Epithelial cell of prostate (primary cell): ENCODE data around the gene TMEM232.

Experiments
- DNase-seq: peaks from one replicate; pipeline ENCODE4 v3.0.0-alpha.2; 2011; ENCODE audit warnings: low read depth, low spot score
- H3K27ac ChIP-seq: fragments of 450-650 bp; 2 replicates; pipeline ENCODE4 v1.5.1; 2017; ENCODE audit warnings: mild to moderate bottlenecking

Gene TMEM232

DNA sequence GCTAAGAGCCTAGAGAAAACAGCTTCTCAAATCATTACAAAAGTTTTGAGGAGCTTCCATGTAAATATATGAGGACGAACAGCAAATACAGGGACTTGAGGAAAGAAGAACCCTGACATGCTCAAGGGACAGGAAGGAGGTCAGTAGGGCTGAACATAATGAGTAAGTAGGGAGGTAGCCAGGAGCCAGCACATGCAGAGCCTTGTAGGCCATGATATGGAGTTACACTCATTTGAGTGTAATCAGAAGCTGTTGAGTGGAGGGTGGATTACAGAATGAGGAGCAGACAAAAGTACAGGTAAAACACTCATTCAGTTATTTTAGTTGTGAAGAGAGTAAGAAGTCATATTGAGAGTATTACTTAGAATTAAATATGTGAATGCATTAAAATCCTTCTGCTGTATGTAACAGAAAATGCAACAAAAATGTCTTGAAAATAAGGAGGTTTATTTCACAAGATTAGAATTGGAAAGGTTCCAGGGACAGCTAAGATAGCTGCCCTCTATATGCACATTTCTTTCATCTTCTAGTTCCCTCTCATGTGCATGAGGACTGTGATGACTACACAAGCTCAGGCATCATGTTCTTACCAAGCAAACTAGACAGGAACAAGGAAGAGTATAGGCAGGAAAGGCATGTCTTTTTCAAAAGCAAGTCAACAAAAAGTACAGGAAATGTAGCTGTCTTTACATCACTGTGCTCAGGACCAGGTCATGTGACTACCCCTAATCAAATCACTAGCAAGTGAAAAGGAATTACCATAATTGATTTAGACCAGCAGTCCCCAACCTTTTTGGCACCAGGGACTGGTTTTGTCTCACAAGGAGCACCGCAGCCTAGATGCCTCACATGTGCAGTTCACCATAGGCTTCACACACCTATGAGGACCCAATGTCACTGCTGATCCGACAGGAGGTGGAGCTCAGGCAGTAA is 87.2 kb downstream of the TMEM232 start:
- DNase-seq = no peak

DNA sequence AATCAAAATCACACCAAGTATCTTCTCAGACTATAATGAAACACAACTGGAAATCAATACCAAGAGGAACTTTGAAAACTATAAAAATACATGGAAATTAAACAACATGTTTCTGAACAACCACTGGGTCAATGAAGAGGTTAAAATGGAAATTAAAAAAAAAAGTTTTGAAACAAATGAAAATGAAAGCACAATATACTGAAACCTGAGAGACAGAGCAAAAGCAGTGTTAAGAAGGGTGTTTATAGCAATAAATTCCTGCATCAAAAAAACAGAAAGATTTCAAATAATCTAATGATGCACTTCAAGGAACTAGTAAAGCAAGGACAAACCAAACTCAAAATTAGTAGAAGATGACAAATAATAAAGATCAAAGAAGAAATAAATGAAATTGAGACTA is 92.0 kb downstream of the TMEM232 start:
- no peak for DNase-seq
- no peak overlapping the region for H3K27ac ChIP-seq

More for the DNA sequence above, 87.2 kb downstream of the TMEM232 start:
- H3K27ac ChIP-seq = no peak overlapping the region

DNA sequence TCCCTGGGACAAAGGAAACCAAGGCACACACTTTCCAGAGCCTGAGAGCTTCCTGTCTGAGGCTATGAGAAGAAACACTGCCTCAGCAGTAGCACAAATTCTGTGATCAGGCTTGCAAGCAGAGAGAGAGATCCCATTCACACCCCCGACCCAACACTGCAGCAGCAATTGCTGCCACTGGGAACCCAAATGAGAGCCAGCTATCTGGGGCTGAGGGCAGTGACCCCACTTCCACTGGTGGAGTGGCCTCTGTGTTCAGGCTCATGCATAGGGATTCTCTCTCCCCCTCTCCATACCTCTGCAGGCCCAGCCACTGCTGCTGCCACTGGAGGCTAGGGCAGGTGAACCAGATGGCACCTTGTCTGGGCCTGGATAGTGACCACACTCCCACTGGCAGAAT is 95.2 kb downstream of the TMEM232 start:
- DNase-seq = no peak
- no peak overlapping the region for H3K27ac ChIP-seq

DNA sequence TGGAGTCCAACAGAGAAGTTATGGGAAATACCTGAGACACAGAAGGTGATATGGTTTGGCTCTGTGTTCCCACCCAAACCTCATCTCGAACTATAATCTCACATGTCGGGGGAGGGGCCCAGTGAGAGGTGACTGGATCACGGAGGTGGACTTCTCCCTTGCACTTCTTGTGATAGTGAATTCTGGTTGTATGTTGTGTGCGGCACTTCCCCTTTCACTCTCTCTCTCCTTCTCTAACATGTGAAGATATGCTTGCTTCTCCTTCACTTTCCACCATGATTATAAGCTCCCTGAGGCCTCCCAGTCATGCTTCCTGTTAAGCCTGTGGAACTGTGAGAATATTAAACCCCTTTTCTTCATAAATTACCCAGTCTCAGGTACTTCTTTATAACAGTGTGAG is 96.1 kb downstream of the TMEM232 start:
- no peak for DNase-seq
- H3K27ac ChIP-seq = no peak overlapping the region

DNA sequence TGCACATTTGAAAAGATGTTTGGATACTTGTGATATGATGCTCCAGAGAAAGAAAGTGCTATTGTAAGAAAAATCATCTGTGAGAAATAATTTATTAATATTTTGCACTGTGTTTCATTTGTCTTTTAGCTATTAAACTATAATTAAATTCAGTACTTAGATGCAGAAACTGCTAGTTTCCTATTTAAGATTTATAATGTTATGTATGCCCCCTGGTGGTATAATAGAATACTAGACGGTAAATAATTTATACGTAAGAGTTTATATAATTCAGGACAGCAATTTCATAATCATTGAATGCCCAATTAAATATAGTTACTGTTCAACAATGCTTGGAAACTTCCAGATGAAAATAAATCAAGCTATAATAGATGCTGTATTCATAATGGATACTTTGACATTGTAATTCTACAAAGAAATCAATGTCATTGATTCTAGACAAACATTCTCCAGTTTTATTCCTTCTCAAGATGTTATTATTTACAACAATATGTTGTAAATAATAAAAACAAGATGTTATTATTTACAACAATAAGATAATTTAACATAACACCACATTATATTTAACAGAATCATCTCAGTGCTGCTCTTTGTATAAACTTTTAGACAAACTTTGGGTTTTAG is 101.0 kb downstream of the TMEM232 start:
- H3K27ac ChIP-seq = no peak overlapping the region
- no peak for DNase-seq

DNA sequence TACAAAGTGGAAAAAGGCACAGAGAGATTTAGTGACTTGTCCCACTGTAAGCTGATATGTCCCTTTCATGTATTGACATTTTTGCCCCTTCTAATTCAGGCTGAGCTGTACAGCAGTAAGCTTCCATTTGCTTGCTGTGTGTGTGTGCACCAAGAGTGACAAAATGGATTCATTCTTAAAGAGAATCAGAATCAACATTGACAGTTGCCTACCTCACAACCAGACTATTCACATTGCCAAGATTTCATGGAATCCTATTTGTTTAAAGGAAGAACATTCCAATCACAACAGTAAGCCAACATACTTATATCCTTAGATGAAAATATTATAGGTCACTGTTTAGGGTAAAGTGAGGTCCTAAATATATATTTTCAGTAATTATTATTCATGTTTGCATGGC is 102.6 kb downstream of the TMEM232 start:
- H3K27ac ChIP-seq = no peak overlapping the region
- no peak for DNase-seq

DNA sequence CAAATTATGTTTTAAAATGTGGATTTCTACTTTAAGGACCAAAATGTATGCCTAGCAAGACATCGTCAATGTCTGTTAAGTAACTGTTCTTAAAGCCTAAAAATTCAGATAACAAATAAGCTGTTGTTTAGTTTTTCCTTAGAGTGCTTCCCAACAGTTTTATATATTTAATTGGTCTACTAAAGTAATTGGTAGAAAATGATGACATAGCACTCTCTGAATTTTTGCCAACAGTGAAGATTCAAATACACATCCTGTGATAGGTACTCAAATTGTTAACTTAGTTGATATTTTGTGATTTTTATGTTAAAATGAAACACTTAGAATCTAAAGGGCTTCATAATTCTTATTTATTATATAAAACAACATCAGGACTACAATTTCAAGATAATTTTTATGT is 107.5 kb downstream of the TMEM232 start:
- DNase-seq = no peak
- H3K27ac ChIP-seq = no peak overlapping the region

DNA sequence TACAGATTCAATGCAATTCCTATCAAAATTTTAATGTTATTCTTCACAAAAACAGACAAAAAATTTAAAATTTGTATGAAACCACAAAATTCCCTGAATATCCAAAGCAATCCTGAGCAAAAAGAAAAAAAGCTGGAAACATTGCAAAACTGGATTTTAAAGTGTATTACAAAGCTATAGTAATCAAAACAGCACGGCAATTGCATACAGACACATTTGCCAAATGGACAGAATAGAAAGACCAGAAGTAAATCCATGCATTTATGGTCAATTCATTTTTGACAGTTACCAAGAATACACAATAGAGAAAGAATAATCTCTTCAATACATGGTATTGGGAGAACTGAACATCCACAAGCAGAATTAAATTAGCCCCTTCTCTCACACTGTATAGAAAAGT is 110.5 kb downstream of the TMEM232 start:
- no peak overlapping the region for H3K27ac ChIP-seq
- no peak for DNase-seq

DNA sequence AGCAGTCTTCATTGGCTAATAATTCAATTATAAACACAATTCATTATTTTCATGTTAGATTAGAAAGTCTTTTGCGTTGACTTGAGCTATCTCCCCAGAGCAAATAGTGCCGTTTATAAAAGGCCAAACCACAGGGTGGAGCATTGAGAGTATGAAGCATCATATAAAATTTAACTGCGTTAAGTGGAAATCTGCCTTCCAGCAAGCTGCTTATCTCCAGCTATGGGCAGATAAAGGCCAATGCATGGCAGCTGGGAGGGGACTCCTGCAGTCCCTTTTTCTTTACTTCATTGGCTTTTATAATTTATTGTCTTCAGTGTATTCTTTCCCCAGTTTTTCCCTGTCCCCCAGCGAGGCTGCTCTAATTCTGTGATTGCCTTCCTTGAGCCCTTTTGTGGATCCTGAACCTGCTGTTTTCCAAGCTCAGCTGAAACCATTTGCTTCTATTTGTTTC is 113.7 kb downstream of the TMEM232 start:
- H3K27ac ChIP-seq = no peak overlapping the region
- DNase-seq = no peak

DNA sequence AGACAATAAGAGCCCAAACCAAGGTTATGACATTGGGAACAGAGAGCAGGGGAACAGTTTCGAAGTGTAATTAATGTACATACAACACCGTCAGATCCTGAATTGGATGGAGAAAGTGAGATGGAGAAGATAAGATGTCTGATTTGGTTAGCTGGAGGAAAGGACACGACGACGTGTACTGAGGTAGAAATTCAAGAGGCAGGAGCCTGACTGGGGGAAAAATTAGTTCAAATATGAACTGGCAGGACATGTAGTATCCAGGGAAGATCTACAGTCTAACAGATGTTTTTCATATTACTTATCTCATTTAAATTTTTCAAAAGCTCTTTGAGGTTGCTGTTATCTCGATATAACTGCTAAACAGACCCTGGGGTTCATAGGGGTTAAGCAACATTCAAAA is 114.7 kb downstream of the TMEM232 start:
- H3K27ac ChIP-seq = no peak overlapping the region
- DNase-seq = no peak

DNA sequence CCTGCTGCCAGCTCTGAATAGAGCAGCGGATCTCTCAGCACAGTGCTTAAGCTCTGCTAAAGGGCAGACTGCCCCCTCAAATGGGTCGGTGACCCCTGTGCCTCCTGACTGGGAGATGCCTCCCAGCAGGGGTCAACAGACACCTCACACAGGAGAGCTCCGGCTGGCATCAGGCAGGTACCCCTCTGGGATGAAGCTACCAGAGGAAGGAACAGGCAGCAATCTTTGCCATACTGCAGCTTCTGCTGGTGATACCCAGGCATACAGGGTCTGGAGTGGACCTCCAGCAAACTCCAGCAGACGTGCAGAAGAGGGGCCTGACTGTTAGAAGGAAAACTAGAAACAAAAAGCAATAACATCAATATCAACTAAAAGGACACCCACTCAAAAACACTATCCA is 131.6 kb downstream of the TMEM232 start:
- no peak overlapping the region for H3K27ac ChIP-seq
- DNase-seq = no peak

DNA sequence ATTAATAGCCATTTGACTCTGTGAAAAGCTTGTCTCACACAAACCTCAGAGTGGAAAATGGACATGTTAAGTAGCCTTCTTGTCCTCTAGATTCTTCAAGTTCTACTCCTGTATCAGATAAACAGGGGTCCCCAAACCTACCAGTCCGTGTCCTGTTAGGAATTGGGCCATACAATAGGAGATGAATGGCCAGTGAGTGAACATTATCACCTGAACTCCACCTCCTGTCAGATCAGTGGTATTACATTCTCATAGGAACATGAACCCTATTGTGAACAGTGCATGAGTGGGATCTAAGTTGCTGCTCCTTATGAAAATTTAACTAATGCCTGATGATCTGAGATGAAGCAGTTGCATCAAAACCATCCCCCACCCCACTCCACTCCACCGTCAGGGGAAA is 136.3 kb downstream of the TMEM232 start:
- DNase-seq = no peak
- no peak overlapping the region for H3K27ac ChIP-seq

DNA sequence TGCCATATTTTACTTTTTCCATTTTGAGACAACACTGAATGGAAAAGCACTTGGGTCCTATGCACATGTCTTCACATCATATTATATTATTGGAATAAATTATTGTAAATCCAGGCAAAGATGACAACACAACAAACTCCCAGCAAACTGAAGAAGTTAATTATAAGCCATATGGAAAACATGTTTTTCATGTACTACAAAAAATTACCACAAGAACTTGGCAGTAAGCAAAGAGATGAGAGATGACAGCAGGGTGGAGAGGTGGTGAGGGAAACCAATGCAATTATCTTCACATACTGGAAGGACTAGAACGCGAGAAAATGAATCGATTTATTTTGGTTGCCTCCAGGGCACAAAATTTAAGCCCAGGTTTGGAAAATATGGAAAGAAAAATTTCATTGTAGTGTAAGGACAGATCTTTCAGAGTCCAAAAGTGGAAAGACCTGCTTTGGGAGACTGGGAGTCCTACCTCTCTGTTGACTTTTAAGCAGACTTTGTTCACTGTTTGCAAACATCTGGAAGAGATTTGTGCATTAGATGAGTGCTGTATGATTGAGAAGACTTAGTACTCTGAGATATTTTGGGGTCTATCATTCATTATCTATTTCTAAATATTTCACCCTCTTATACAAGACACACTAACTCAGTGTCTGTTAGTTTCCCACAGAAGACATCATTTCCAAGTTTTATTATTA is 138.0 kb downstream of the TMEM232 start:
- DNase-seq = no peak
- no peak overlapping the region for H3K27ac ChIP-seq

DNA sequence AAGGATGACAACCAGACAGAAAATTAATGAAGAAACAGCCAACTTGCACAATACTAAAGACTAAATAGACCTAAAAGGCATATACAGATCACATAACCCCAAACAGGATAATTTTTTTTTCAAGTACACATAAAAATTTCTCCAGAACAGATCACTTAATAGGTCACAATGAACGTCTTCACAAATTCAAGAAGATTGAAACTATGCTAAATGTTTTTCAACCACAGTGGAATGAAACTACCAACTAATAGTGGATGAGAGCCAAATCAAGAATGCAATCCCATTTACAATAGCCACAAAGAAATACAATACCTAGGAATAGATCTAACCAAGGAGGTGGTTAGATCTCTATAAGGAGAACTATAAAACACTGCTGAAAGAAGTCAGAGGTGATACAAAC is 145.8 kb downstream of the TMEM232 start:
- no peak for DNase-seq
- H3K27ac ChIP-seq = no peak overlapping the region

DNA sequence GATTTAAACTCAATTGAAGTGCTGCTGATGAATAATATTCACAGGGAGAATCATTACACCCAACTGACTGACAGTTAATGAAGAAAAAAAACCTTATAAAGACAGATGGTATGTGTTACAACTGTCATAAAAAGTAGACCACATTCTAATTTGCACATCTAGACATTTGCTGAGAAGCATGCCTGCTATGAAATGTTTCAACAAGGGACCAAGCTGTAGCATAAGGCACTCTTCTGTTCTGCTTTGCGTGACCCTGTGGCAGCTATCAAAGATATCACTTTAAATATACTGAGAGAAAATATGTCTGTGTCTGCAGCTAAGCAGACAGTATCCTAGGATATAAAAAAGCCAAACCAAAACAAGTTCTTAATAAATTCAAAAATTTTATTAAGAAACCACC is 153.7 kb downstream of the TMEM232 start:
- no peak overlapping the region for H3K27ac ChIP-seq
- DNase-seq = no peak

DNA sequence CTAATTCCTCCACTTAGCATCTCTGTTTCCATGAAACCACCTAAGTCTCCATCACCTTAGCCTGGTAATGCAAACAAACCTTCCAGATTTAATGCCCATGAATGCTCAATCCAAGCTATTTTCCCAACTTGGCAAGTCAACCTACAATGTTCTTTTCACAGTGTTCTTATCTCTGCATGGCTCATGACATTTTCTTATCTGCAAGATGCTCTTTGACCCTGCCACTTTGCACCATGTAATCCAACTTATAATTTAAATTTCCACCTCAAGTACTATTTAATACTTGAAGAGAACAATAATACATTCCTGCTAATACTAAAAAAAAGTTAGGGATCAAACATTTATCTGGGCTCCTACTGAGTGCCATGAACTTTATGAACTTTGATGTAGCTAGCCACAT is 164.3 kb downstream of the TMEM232 start:
- no peak overlapping the region for H3K27ac ChIP-seq
- no peak for DNase-seq

DNA sequence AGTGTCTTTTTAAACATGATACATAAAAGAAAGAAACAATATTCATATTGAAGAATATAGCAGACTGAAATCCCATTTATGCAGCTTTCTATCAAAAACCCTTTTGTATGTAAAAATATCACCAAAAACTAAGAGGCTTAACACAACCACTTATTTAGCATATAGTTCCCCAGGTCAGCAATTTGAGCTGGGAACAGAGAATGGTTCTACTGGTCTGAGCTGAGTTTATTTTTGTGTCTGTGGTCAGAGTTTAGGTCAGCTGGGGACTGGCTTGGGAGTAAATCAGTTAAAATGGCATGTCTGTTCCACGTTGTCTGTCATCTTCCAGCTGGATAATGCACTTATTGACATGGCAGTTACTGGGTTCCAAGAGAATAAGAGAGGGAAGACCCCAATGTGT is 165.0 kb downstream of the TMEM232 start:
- DNase-seq = no peak
- H3K27ac ChIP-seq = no peak overlapping the region

DNA sequence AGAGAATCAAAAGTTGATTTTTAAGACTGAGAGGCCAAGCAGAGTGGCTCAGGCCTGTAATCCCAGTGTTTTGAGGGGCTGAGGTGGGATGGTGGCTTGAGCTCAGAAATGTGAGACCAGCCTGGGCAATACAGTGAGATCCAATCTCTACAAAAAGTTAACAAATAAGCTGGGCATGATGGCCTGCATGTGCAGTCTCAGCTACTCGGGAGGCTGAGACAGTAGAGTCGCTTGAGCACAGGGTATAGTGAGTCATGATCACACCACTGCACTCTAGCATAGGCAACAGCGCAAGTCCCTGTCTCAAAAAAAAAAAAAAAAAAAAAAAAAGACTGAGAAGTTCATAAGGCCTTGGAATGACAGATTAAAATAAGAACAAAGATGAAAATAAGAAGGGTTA is 177.2 kb downstream of the TMEM232 start:
- H3K27ac ChIP-seq = no peak overlapping the region
- no peak for DNase-seq

DNA sequence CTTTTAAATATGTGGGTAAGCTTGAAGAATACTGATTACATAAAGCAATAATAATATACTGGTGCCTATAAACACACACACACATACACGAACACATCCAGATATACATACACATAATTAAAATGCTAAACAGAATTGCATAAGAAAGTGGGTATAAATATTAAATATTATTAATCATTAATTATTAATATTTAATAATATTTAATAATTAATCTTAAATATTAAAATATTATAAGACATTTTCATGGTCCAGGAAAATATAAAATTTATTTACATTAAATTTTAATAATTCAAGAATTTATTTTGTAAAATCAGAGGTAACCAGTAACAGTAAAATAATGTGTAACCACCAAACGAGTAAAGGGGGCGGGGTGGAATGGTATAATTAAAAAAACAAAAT is 178.3 kb downstream of the TMEM232 start:
- DNase-seq = no peak
- no peak overlapping the region for H3K27ac ChIP-seq

DNA sequence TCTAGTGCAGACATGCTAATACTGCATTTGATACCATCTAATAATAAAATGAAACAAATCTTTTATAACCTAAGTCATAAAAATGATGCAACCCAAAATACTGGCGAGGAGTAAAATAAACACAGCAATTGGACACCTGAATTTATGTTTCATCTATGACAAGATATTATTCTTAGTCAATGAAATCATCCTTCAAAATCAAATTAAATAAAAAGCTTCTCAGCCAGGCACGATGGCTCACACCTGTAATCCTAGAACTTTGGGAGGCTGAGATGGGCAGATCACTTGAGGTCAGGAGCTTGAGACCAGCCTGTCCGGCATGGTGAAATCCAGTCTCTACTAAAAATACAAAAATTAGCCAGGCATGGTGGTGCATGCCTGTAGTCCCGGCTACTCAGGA is 179.0 kb downstream of the TMEM232 start:
- H3K27ac ChIP-seq = peak overlapping the region; percentile 13
- no peak for DNase-seq

DNA sequence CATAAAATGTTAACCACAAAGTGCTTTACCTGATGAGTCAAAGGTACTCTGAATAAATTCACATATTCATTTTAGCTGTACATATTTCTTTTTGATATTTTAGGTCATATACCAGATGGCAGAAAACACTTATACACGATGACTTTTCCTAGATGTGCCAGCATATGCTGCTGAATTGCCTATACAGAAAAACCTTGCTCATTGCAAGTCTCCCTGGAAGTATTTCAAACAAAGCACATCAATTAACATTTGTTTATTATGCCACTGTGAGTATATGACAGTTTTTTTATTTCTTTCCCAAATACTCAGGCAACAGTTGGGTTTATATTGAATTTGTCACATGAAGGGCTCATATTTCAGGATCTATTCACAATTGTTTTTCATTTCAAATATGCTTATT is 180.8 kb downstream of the TMEM232 start:
- no peak for DNase-seq
- no peak overlapping the region for H3K27ac ChIP-seq
